Astrocyte (in vitro differentiated cells and primary cell): ENCODE results near the gene TREML2.

Source experiments
- EZH2 ChIP-seq: IDR thresholded peaks from 2 replicates; pipeline ENCODE4 v1.6.1; 2012; ENCODE audit warnings: mild to moderate bottlenecking, low read length, inconsistent platforms; ENCODE audit not compliant: insufficient read depth
- TF ChIP-seq, protein P1 (sequence below): IDR thresholded peaks from 2 replicates; pipeline ENCODE4 v1.5.1; 2011; ENCODE audit warnings: low read depth, mild to moderate bottlenecking, inconsistent platforms, low read length, moderate library complexity; ENCODE audit not compliant: insufficient read depth

- TF ChIP-seq, protein P1, sequence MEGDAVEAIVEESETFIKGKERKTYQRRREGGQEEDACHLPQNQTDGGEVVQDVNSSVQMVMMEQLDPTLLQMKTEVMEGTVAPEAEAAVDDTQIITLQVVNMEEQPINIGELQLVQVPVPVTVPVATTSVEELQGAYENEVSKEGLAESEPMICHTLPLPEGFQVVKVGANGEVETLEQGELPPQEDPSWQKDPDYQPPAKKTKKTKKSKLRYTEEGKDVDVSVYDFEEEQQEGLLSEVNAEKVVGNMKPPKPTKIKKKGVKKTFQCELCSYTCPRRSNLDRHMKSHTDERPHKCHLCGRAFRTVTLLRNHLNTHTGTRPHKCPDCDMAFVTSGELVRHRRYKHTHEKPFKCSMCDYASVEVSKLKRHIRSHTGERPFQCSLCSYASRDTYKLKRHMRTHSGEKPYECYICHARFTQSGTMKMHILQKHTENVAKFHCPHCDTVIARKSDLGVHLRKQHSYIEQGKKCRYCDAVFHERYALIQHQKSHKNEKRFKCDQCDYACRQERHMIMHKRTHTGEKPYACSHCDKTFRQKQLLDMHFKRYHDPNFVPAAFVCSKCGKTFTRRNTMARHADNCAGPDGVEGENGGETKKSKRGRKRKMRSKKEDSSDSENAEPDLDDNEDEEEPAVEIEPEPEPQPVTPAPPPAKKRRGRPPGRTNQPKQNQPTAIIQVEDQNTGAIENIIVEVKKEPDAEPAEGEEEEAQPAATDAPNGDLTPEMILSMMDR: no peak
- no peak for TF ChIP-seq EZH2
Measured at GRCh38 chr6:41171908-41172307, 29.0 kb downstream of the TREML2 start.
